HEK293 (cell line): ENCODE data around the gene CBX1.

ENCODE experiments used
- GLIS1 ChIP-seq: fragments of 450-650 bp; formaldehyde crosslinking; IDR thresholded peaks from 2 replicates; pipeline ENCODE4 v1.5.1; 2016; ENCODE audit warnings: missing biosample characterization, missing genetic modification characterization
- KLF1 ChIP-seq: fragments of 450-650 bp; formaldehyde crosslinking; IDR thresholded peaks from 2 replicates; pipeline ENCODE4 v1.5.1; 2016; ENCODE audit warnings: missing biosample characterization, missing genetic modification characterization
- KLF9 ChIP-seq: fragments of 450-650 bp; formaldehyde crosslinking; IDR thresholded peaks from 2 replicates; pipeline ENCODE4 v1.5.1; 2016; ENCODE audit warnings: missing biosample characterization, missing genetic modification characterization, low read depth
- OSR2 ChIP-seq: fragments of 450-650 bp; formaldehyde crosslinking; IDR thresholded peaks from 2 replicates; pipeline ENCODE4 v1.5.1; 2016; ENCODE audit warnings: missing biosample characterization, missing genetic modification characterization
- SALL2 ChIP-seq: fragments of 450-650 bp; formaldehyde crosslinking; IDR thresholded peaks from 2 replicates; pipeline ENCODE4 v1.5.0; 2017; ENCODE audit warnings: missing biosample characterization, mild to moderate bottlenecking, missing genetic modification characterization, borderline replicate concordance
- SP3 ChIP-seq: fragments of 450-650 bp; formaldehyde crosslinking; IDR thresholded peaks from 2 replicates; pipeline ENCODE4 v1.5.1; 2016; ENCODE audit warnings: missing biosample characterization, missing genetic modification characterization
- ZBTB48 ChIP-seq: fragments of 450-650 bp; formaldehyde crosslinking; IDR thresholded peaks from 2 replicates; pipeline ENCODE4 v1.5.1; 2016; ENCODE audit warnings: missing biosample characterization, missing genetic modification characterization
- ZBTB8A ChIP-seq: fragments of 450-650 bp; formaldehyde crosslinking; IDR thresholded peaks from 2 replicates; pipeline ENCODE4 v1.5.1; 2016; ENCODE audit warnings: missing biosample characterization, missing genetic modification characterization
- ZEB2 ChIP-seq: fragments of 450-650 bp; formaldehyde crosslinking; IDR thresholded peaks from 2 replicates; pipeline ENCODE4 v1.5.1; 2016; ENCODE audit warnings: missing biosample characterization, missing genetic modification characterization
- ZFP3 ChIP-seq: fragments of 450-650 bp; formaldehyde crosslinking; IDR thresholded peaks from 2 replicates; pipeline ENCODE4 v1.5.1; 2016; ENCODE audit warnings: low read depth, missing biosample characterization, missing genetic modification characterization
- ZFP37 ChIP-seq: fragments of 450-650 bp; formaldehyde crosslinking; IDR thresholded peaks from 2 replicates; pipeline ENCODE4 v1.5.1; 2016; ENCODE audit warnings: missing biosample characterization, missing genetic modification characterization
- ZIC2 ChIP-seq: fragments of 450-650 bp; formaldehyde crosslinking; IDR thresholded peaks from 2 replicates; pipeline ENCODE4 v1.5.1; 2016; ENCODE audit warnings: missing biosample characterization, missing genetic modification characterization
- ZNF157 ChIP-seq: fragments of 450-650 bp; formaldehyde crosslinking; IDR thresholded peaks from 2 replicates; pipeline ENCODE4 v1.5.1; 2016; ENCODE audit warnings: missing biosample characterization, missing genetic modification characterization
- ZNF324 ChIP-seq: fragments of 450-650 bp; formaldehyde crosslinking; IDR thresholded peaks from 2 replicates; pipeline ENCODE4 v1.5.1; 2016; ENCODE audit warnings: missing biosample characterization, missing genetic modification characterization
- ZNF433 ChIP-seq: fragments of 450-650 bp; formaldehyde crosslinking; IDR thresholded peaks from 2 replicates; pipeline ENCODE4 v1.5.1; 2016; ENCODE audit warnings: missing biosample characterization, missing genetic modification characterization, low read depth
- ZNF521 ChIP-seq: fragments of 450-650 bp; formaldehyde crosslinking; IDR thresholded peaks from 2 replicates; pipeline ENCODE4 v1.5.1; 2017; ENCODE audit warnings: missing biosample characterization, mild to moderate bottlenecking, missing genetic modification characterization
- ZNF555 ChIP-seq: fragments of 450-650 bp; formaldehyde crosslinking; conservative IDR thresholded peaks from 2 replicates; pipeline ENCODE4 v1.5.1; 2017; ENCODE audit warnings: missing biosample characterization, mild to moderate bottlenecking, missing genetic modification characterization, inconsistent platforms
- ZNF561 ChIP-seq: fragments of 450-650 bp; IDR thresholded peaks from 2 replicates; pipeline ENCODE4 v1.5.1; 2018; ENCODE audit warnings: missing biosample characterization, missing genetic modification characterization, borderline replicate concordance
- ZNF600 ChIP-seq: fragments of 450-650 bp; formaldehyde crosslinking; IDR thresholded peaks from 2 replicates; pipeline ENCODE4 v1.5.1; 2016; ENCODE audit warnings: missing biosample characterization, missing genetic modification characterization
- ZNF654 ChIP-seq: fragments of 450-650 bp; formaldehyde crosslinking; IDR thresholded peaks from 2 replicates; pipeline ENCODE4 v1.5.1; 2016; ENCODE audit warnings: low read depth, missing biosample characterization, missing genetic modification characterization
- ZNF660 ChIP-seq: fragments of 450-650 bp; IDR thresholded peaks from 2 replicates; pipeline ENCODE4 v1.5.1; 2018; ENCODE audit warnings: missing biosample characterization, mild to moderate bottlenecking, missing genetic modification characterization
- ZNF707 ChIP-seq: fragments of 450-650 bp; formaldehyde crosslinking; IDR thresholded peaks from 2 replicates; pipeline ENCODE4 v1.5.1; 2016; ENCODE audit warnings: missing biosample characterization, missing genetic modification characterization
- ZSCAN16 ChIP-seq: fragments of 450-650 bp; formaldehyde crosslinking; IDR thresholded peaks from 2 replicates; pipeline ENCODE4 v1.5.1; 2016; ENCODE audit warnings: missing biosample characterization, missing genetic modification characterization
- TF ChIP-seq, protein P1 (sequence below): fragments of 450-650 bp; formaldehyde crosslinking; IDR thresholded peaks from 2 replicates; pipeline ENCODE4 v1.5.1; 2016; ENCODE audit warnings: missing biosample characterization, missing genetic modification characterization
- TF ChIP-seq, protein P2 (sequence below): sonication (generic); formaldehyde crosslinking; IDR thresholded peaks from 2 replicates; pipeline ENCODE4 v1.8.1; 2022; ENCODE audit warnings: mild to moderate bottlenecking, moderate library complexity, missing genetic modification reagents
- TF ChIP-seq, protein P3 (sequence below): fragments of 450-650 bp; formaldehyde crosslinking; IDR thresholded peaks from 2 replicates; pipeline ENCODE4 v1.5.1; 2017; ENCODE audit warnings: missing biosample characterization, missing genetic modification characterization
- TF ChIP-seq, protein P4 (sequence below): fragments of 450-650 bp; formaldehyde crosslinking; IDR thresholded peaks from 2 replicates; pipeline ENCODE4 v1.5.1; 2016; ENCODE audit warnings: missing biosample characterization, missing genetic modification characterization

Gene CBX1

DNA sequence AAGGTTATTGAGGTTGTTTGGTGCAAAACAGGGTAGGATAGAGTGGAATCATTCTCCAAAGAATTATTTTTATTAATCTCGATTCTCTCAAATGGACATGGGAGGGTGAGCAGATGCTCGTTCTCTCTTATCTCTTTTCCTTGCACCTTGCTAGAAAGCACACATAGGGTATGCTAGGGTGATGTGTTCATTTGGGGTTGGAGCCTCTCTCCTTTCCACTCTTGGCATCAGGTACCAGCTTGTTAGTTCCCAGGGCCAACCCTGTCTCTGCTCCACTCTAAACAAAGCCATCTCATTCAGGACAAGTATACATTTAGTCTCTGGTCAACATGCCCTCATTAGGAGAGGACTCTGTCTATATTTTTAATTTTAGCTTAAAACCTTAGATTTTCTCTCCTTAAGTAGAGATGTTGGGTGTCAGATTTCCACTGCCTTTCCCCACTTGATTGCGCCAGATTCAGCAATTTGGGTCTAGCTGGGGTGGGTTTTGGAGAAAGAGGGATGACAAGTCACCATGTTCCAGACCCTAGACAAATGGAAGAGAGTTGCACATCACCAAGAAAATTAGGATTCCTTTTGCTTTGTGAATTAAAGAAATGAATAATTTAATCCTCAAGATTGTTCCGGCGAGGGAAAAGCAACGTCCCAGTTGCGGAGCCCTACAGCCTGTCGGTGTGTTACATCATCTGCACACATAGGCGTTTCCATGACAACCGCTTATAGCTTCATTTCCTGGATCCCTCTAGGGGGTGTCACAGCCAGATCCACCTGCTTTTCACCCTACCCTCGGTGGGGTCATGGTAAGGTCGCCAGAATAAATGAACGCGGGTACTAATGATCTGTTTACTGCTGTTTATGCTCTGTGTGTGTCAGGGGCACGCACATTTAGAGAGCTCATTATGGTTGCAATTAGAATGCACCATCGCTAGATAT lies 47.8 kb upstream of the CBX1 start (continued):
- TF ChIP-seq, protein P1, sequence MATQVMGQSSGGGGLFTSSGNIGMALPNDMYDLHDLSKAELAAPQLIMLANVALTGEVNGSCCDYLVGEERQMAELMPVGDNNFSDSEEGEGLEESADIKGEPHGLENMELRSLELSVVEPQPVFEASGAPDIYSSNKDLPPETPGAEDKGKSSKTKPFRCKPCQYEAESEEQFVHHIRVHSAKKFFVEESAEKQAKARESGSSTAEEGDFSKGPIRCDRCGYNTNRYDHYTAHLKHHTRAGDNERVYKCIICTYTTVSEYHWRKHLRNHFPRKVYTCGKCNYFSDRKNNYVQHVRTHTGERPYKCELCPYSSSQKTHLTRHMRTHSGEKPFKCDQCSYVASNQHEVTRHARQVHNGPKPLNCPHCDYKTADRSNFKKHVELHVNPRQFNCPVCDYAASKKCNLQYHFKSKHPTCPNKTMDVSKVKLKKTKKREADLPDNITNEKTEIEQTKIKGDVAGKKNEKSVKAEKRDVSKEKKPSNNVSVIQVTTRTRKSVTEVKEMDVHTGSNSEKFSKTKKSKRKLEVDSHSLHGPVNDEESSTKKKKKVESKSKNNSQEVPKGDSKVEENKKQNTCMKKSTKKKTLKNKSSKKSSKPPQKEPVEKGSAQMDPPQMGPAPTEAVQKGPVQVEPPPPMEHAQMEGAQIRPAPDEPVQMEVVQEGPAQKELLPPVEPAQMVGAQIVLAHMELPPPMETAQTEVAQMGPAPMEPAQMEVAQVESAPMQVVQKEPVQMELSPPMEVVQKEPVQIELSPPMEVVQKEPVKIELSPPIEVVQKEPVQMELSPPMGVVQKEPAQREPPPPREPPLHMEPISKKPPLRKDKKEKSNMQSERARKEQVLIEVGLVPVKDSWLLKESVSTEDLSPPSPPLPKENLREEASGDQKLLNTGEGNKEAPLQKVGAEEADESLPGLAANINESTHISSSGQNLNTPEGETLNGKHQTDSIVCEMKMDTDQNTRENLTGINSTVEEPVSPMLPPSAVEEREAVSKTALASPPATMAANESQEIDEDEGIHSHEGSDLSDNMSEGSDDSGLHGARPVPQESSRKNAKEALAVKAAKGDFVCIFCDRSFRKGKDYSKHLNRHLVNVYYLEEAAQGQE (tag by site-specific recombination): no peak
- TF ChIP-seq ZSCAN16 (tag by site-specific recombination) (no peak), ZNF521 (tag by site-specific recombination) (no peak), ZIC2 (tag by site-specific recombination) (peak; percentile 93), ZNF600 (tag by site-specific recombination) (peak; percentile 87), ZNF654 (tag by site-specific recombination) (no peak), ZNF324 (no peak), GLIS1 (tag by site-specific recombination) (peak; percentile 96), ZNF707 (tag by site-specific recombination) (no peak), KLF9 (tag by site-specific recombination) (no peak), ZNF433 (tag by site-specific recombination) (no peak), KLF1 (tag by site-specific recombination) (no peak), ZNF561 (tag by site-specific recombination) (peak; percentile 41; the same call in 1 of the 2 replicates), ZNF660 (tag by site-specific recombination) (0 out of 2 replicates have a peak, but pooled peaks have one; percentile 16), ZNF555 (tag by site-specific recombination) (no peak), ZEB2 (peak; percentile 80), SP3 (tag by site-specific recombination) (no peak), ZNF157 (no peak), ZFP37 (tag by site-specific recombination) (no peak), ZFP3 (tag by site-specific recombination) (no peak), ZBTB48 (tag by site-specific recombination) (peak; percentile 53; the same call in 1 of the 2 replicates), ZBTB8A (tag by site-specific recombination) (peak; percentile 35; the same call in 1 of the 2 replicates), SALL2 (no peak), OSR2 (tag by site-specific recombination) (peak; percentile 57; the same call in 1 of the 2 replicates)
- TF ChIP-seq, protein P2, sequence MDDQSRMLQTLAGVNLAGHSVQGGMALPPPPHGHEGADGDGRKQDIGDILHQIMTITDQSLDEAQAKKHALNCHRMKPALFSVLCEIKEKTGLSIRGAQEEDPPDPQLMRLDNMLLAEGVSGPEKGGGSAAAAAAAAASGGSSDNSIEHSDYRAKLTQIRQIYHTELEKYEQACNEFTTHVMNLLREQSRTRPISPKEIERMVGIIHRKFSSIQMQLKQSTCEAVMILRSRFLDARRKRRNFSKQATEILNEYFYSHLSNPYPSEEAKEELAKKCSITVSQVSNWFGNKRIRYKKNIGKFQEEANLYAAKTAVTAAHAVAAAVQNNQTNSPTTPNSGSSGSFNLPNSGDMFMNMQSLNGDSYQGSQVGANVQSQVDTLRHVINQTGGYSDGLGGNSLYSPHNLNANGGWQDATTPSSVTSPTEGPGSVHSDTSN (CRISPR knock-in tag): no peak
- TF ChIP-seq, protein P3, sequence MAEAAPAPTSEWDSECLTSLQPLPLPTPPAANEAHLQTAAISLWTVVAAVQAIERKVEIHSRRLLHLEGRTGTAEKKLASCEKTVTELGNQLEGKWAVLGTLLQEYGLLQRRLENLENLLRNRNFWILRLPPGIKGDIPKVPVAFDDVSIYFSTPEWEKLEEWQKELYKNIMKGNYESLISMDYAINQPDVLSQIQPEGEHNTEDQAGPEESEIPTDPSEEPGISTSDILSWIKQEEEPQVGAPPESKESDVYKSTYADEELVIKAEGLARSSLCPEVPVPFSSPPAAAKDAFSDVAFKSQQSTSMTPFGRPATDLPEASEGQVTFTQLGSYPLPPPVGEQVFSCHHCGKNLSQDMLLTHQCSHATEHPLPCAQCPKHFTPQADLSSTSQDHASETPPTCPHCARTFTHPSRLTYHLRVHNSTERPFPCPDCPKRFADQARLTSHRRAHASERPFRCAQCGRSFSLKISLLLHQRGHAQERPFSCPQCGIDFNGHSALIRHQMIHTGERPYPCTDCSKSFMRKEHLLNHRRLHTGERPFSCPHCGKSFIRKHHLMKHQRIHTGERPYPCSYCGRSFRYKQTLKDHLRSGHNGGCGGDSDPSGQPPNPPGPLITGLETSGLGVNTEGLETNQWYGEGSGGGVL (tag by site-specific recombination): no peak
- TF ChIP-seq, protein P4, sequence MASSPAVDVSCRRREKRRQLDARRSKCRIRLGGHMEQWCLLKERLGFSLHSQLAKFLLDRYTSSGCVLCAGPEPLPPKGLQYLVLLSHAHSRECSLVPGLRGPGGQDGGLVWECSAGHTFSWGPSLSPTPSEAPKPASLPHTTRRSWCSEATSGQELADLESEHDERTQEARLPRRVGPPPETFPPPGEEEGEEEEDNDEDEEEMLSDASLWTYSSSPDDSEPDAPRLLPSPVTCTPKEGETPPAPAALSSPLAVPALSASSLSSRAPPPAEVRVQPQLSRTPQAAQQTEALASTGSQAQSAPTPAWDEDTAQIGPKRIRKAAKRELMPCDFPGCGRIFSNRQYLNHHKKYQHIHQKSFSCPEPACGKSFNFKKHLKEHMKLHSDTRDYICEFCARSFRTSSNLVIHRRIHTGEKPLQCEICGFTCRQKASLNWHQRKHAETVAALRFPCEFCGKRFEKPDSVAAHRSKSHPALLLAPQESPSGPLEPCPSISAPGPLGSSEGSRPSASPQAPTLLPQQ (tag by site-specific recombination): no peak
